CD4-positive, alpha-beta memory T cell (primary cell): ENCODE measurements around the gene CENPV. TPM values are rescaled to one million over a fixed set of nuclear protein-coding genes. Genes with fewer than 3 reads are reported as not detected.

ENCODE experiments used
- CTCF ChIA-PET: fragments of 350-600 bp; sonication (Branson Sonifier 250); formaldehyde crosslinking; loops from one replicate; lab custom pipeline; 2021; ENCODE audit warnings: inconsistent platforms; ENCODE audit not compliant: partially characterized antibody; lab: Charles Lee
- POLR2A ChIA-PET: fragments of 350-600 bp; sonication (Branson Sonifier 250); formaldehyde crosslinking; loops from one replicate; lab custom pipeline; 2021; ENCODE audit not compliant: partially characterized antibody; lab: Charles Lee
- DNase-seq, 5 donors: peaks; one replicate each; pipeline versions ENCODE4 v3.0.0 to v3.0.0-alpha.2; 2020 to 2022; ENCODE audit warnings: mixed read lengths in 1 of 5
- H3K27ac ChIP-seq: one replicate; pipeline ENCODE4 v1.7.0; 2013; ENCODE audit warnings: low read depth, low read length
- H3K27me3 ChIP-seq: 2 replicates; pipeline ENCODE4 v1.7.0; 2013; ENCODE audit warnings: mild to moderate bottlenecking, low read length, moderate library complexity; ENCODE audit not compliant: insufficient read depth
- H3K36me3 ChIP-seq: 2 replicates; pipeline ENCODE4 v1.7.0; 2013; ENCODE audit warnings: mild to moderate bottlenecking, low read length, moderate library complexity; ENCODE audit not compliant: insufficient read depth
- H3K4me1 ChIP-seq: 2 replicates; pipeline ENCODE4 v1.7.0; 2013; ENCODE audit warnings: mild to moderate bottlenecking, low read length, moderate library complexity; ENCODE audit not compliant: insufficient read depth
- H3K4me3 ChIP-seq, 2 donors: one replicate each; pipeline ENCODE4 v1.7.0; 2013; ENCODE audit warnings: low read length in 2 of 2, mild to moderate bottlenecking in 1 of 2
- H3K9me3 ChIP-seq, 2 donors: one replicate each; pipeline ENCODE4 v1.7.0; 2013; ENCODE audit warnings: low read length in 2 of 2, control low read depth in 1 of 2; ENCODE audit not compliant: control insufficient read depth in 1 of 2
- H3K27ac Mint-ChIP-seq, 7 donors: one replicate each; pipeline ENCODE4 v1.8.0; 2020 to 2021; ENCODE audit warnings: mixed read lengths in 7 of 7, mild to moderate bottlenecking in 6 of 7, inconsistent platforms in 3 of 7, moderate library complexity in 3 of 7
- H3K27me3 Mint-ChIP-seq, 2 donors: one replicate each; pipeline ENCODE4 v1.8.0; 2020 to 2021; ENCODE audit warnings: mixed read lengths in 2 of 2
- H3K36me3 Mint-ChIP-seq, 2 donors: one replicate each; pipeline ENCODE4 v1.8.0; 2020 to 2021; ENCODE audit warnings: mixed read lengths in 2 of 2, inconsistent platforms in 1 of 2, mild to moderate bottlenecking in 1 of 2
- H3K4me1 Mint-ChIP-seq, 4 donors: one replicate each; pipeline ENCODE4 v1.8.0; 2020 to 2021; ENCODE audit warnings: mixed read lengths in 4 of 4, mild to moderate bottlenecking in 1 of 4
- H3K4me3 Mint-ChIP-seq, 8 donors: one replicate each; pipeline ENCODE4 v1.8.0; 2020 to 2021; ENCODE audit warnings: mixed read lengths in 8 of 8, mild to moderate bottlenecking in 7 of 8, moderate library complexity in 6 of 8, inconsistent platforms in 3 of 8
- H3K9me3 Mint-ChIP-seq, 8 donors: one replicate each; pipeline ENCODE4 v1.8.0; 2020 to 2021; ENCODE audit warnings: mixed read lengths in 8 of 8, mild to moderate bottlenecking in 5 of 8, inconsistent platforms in 3 of 8, moderate library complexity in 1 of 8
- intact Hi-C: fragments of 100-400 bp; cut with micrococcal nuclease; formaldehyde crosslinking; loops from one replicate; pipeline ENCODE4 v1.15.1; 2023
- polyA plus RNA-seq, 2 donors: library from polyadenylated mRNA; unstranded; fragments of 300-500 nt; fragmentation: Illumina TruSeq; gene quantifications; one replicate each; pipeline ENCODE4 v1.2.3, GENCODE V29; 2021
- total RNA-seq, 2 experiments: library from RNA; stranded (reverse); gene quantifications; one replicate each; pipeline ENCODE4 v1.2.3, GENCODE V29; 2021

Gene CENPV
- total and polyA plus RNA-seq, 4 experiments from 2014 or later = 8.4 to 18.1 (median 10.0) TPM

DNA sequence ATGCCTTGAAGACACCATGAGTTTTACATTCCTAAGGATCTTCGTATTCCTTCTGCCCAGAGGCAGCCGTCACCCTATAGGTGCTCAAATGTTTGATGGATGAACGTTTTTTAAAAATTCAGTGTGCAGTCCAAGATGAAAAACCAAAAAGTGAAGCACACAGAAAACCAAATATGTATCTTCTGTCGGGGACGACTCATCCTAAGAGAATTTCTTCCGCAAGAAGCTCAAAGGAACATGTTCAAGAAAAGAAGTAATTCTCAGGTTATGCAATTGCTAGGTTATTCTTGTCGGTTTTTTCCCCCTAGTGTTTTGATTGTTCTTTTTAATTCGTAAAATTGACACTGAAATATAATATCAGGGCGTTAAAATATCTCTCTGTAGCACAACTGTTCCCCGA is 1.4 kb downstream of the CENPV start:
- H3K4me1 Mint-ChIP-seq = peaks cover 9 to 17% (median 15%) of the 10 kb centered on the region in 4 donors
- H3K36me3 Mint-ChIP-seq = peaks cover 0 to 6% of the 10 kb centered on the region in 2 donors
- ChIA-PET POLR2A (interaction anchor here (1.7 to 2.3 kb wide), 3 partner anchors 29 to 135 kb away, joined by 6 to 18 read pairs (median 14); partner anchors contain the start of genes PIGL and UBB), CTCF (interaction anchor here (1.0 to 5.2 kb wide), 7 partner anchors 11 to 184 kb away, joined by 3 to 44 read pairs (median 3); no protein-coding TSS in a partner anchor)
- H3K9me3 Mint-ChIP-seq = no peaks in the 10 kb centered on the region
- intact Hi-C loops = loop anchor here (2.0 to 5.0 kb wide), 3 partner anchors 65 to 135 kb away; partner anchors contain the start of gene PIGL
- no peaks in the 10 kb centered on the region for H3K9me3 ChIP-seq
- H3K27me3 ChIP-seq = no peaks in the 10 kb centered on the region
- no peaks in the 10 kb centered on the region for H3K36me3 ChIP-seq
- peak overlapping the region; percentile 91 to 97 (median 94) for H3K4me3 Mint-ChIP-seq
- peak overlapping the region in 5 of 7 donors; percentile 45 to 91 (median 79) for H3K27ac Mint-ChIP-seq
- peaks cover 12% of the 10 kb centered on the region for H3K4me1 ChIP-seq
- H3K27me3 Mint-ChIP-seq = no peaks in the 10 kb centered on the region
- no peak for DNase-seq
- peak overlapping the region; percentile 44 to 66 for H3K4me3 ChIP-seq
- H3K27ac ChIP-seq = no peak overlapping the region

GRCh38 chr17:16349431-16349830 is 3.8 kb downstream of the CENPV start:
- Histone ChIP-seq H3K4me3 (no peak overlapping the region), H3K36me3 (no peaks in the 10 kb centered on the region), H3K27ac (no peak overlapping the region), H3K27me3 (no peaks in the 10 kb centered on the region), H3K9me3 (no peaks in the 10 kb centered on the region), H3K4me1 (peaks cover 12% of the 10 kb centered on the region)
- Mint-ChIP-seq H3K4me1 (peaks cover 9 to 17% (median 15%) of the 10 kb centered on the region in 4 donors), H3K4me3 (no peak overlapping the region), H3K27me3 (no peaks in the 10 kb centered on the region), H3K36me3 (peaks cover 0 to 9% of the 10 kb centered on the region in 2 donors), H3K9me3 (no peaks in the 10 kb centered on the region), H3K27ac (peak overlapping the region in 2 of 7 donors; percentile 29 to 73)
- DNase-seq = no peak
- intact Hi-C loops = no loop called here
- CTCF ChIA-PET = interaction anchor here (1.5 to 5.2 kb wide), 3 partner anchors 13 to 104 kb away, joined by 3 to 44 read pairs (median 7); no protein-coding TSS in a partner anchor
- POLR2A ChIA-PET = interaction anchor here (0.7 kb wide), 1 partner anchor 897 kb away, joined by 3 read pairs; no protein-coding TSS in a partner anchor

- H3K27me3 Mint-ChIP-seq = no peaks in the 10 kb centered on the region
Observed at GRCh38 chr17:16348586-16348985, 4.7 kb downstream of the CENPV start.

GRCh38 chr17:16346721-16347271 is 6.5 kb downstream of the CENPV start:
- Mint-ChIP-seq H3K36me3 (peaks cover 8 to 19% of the 10 kb centered on the region in 2 donors), H3K4me1 (peaks cover under 1 to 2% (median 1%) of the 10 kb centered on the region in 4 donors), H3K27ac (peak overlapping the region in 1 of 7 donors; percentile 4), H3K4me3 (no peak overlapping the region), H3K27me3 (no peaks in the 10 kb centered on the region), H3K9me3 (no peaks in the 10 kb centered on the region)
- no peak for DNase-seq
- H3K9me3 ChIP-seq = no peaks in the 10 kb centered on the region
- no peak overlapping the region for H3K27ac ChIP-seq
- no peak overlapping the region for H3K4me3 ChIP-seq
- H3K4me1 ChIP-seq = peaks cover 3% of the 10 kb centered on the region
- intact Hi-C loops = no loop called here
- ChIA-PET POLR2A (no interaction called here), CTCF (interaction anchor here (3.0 kb wide), 1 partner anchor 17 kb away, joined by 8 read pairs; no protein-coding TSS in a partner anchor)
- H3K36me3 ChIP-seq = no peaks in the 10 kb centered on the region
- no peaks in the 10 kb centered on the region for H3K27me3 ChIP-seq

More at GRCh38 chr17:16348586-16348985, 4.7 kb downstream of the CENPV start:
- intact Hi-C loops = no loop called here
- H3K27me3 ChIP-seq = no peaks in the 10 kb centered on the region
- ChIA-PET POLR2A (no interaction called here), CTCF (interaction anchor here (1.2 to 3.0 kb wide), 3 partner anchors 15 to 105 kb away, joined by 3 to 8 read pairs (median 3); no protein-coding TSS in a partner anchor)
- no peak overlapping the region for H3K27ac ChIP-seq
- no peaks in the 10 kb centered on the region for H3K36me3 ChIP-seq
- H3K9me3 Mint-ChIP-seq = no peaks in the 10 kb centered on the region
- no peak overlapping the region for H3K27ac Mint-ChIP-seq
- peaks cover 0 to 15% of the 10 kb centered on the region in 2 donors for H3K36me3 Mint-ChIP-seq
- DNase-seq = no peak
- H3K4me3 Mint-ChIP-seq = no peak overlapping the region
- peaks cover 7 to 12% (median 10%) of the 10 kb centered on the region in 4 donors for H3K4me1 Mint-ChIP-seq
- H3K4me3 ChIP-seq = no peak overlapping the region
- H3K4me1 ChIP-seq = peaks cover 12% of the 10 kb centered on the region
- H3K9me3 ChIP-seq = no peaks in the 10 kb centered on the region

DNA sequence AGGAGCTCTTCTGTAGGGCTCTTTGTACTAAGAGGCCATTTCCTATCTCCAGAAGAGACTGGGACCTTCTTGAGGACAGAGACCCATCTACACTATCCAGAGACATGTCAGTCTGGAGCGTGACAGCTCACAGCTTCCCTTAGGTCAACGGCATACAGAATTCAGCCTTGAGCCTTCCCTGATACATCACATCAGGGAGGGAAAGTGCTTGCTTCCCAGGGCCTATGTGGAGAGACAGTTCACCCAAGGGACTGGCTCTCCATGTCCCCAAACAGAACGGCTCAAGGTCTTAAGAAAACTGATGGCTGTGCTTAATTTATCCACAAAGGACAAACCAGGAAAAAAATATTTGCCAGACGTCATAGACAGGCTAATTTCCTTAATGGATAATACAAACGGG is 7.7 kb downstream of the CENPV start:
- Mint-ChIP-seq H3K4me3 (no peak overlapping the region), H3K4me1 (no peaks in the 10 kb centered on the region), H3K27me3 (no peaks in the 10 kb centered on the region), H3K9me3 (no peaks in the 10 kb centered on the region), H3K27ac (no peak overlapping the region), H3K36me3 (peaks cover 8 to 19% of the 10 kb centered on the region in 2 donors)
- POLR2A ChIA-PET = no interaction called here
- CTCF ChIA-PET = interaction anchor here (3.0 kb wide), 1 partner anchor 18 kb away, joined by 8 read pairs; no protein-coding TSS in a partner anchor
- intact Hi-C loops = no loop called here
- Histone ChIP-seq H3K36me3 (no peaks in the 10 kb centered on the region), H3K9me3 (no peaks in the 10 kb centered on the region), H3K4me3 (no peak overlapping the region), H3K4me1 (no peaks in the 10 kb centered on the region), H3K27me3 (no peaks in the 10 kb centered on the region), H3K27ac (no peak overlapping the region)
- DNase-seq = no peak

- Mint-ChIP-seq H3K27ac (no peak overlapping the region), H3K36me3 (peaks cover 11 to 13% of the 10 kb centered on the region in 2 donors), H3K9me3 (no peaks in the 10 kb centered on the region), H3K27me3 (no peaks in the 10 kb centered on the region), H3K4me3 (no peak overlapping the region), H3K4me1 (no peaks in the 10 kb centered on the region)
- Histone ChIP-seq H3K4me1 (no peaks in the 10 kb centered on the region), H3K27ac (no peak overlapping the region), H3K9me3 (no peaks in the 10 kb centered on the region), H3K27me3 (no peaks in the 10 kb centered on the region), H3K4me3 (no peak overlapping the region), H3K36me3 (no peaks in the 10 kb centered on the region)
- intact Hi-C loops = no loop called here
- ChIA-PET POLR2A (interaction anchor here (0.9 kb wide), 1 partner anchor 37 kb away, joined by 3 read pairs; the partner anchor contains the start of gene UBB), CTCF (interaction anchor here (1.8 to 3.4 kb wide), 2 partner anchors 10 to 20 kb away, joined by 7 to 11 read pairs; partner anchors contain the start of gene CENPV)
- no peak for DNase-seq
Observed at GRCh38 chr17:16343569-16343968, 9.7 kb downstream of the CENPV start.

DNA sequence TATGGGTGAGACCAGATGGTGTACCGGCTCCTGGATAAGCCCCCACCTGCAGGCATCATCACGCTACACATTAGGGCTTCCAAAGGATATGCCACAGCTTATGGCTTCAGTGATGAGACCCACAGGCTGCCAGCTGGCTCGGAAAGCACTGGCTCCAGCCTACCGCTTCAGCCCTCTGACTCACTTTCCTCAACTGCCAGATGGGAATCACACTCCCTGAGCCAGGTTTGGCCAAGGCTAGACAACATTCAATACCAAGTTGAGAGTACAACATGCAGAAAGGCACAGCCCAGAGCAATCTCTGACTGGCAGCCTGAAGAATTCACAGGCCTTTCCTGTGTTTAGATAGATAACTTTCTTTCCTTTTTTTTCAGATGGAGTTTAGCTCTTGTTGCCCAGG is 10.3 kb downstream of the CENPV start:
- H3K27ac ChIP-seq = no peak overlapping the region
- Mint-ChIP-seq H3K36me3 (peaks cover 11 to 13% of the 10 kb centered on the region in 2 donors), H3K4me3 (no peak overlapping the region), H3K27me3 (no peaks in the 10 kb centered on the region), H3K9me3 (no peaks in the 10 kb centered on the region), H3K4me1 (no peaks in the 10 kb centered on the region), H3K27ac (no peak overlapping the region)
- H3K36me3 ChIP-seq = no peaks in the 10 kb centered on the region
- DNase-seq = no peak
- POLR2A ChIA-PET = no interaction called here
- H3K9me3 ChIP-seq = no peaks in the 10 kb centered on the region
- CTCF ChIA-PET = interaction anchor here (1.8 to 3.4 kb wide), 3 partner anchors 11 to 21 kb away, joined by 7 to 12 read pairs (median 11); partner anchors contain the start of gene CENPV
- no peak overlapping the region for H3K4me3 ChIP-seq
- no peaks in the 10 kb centered on the region for H3K27me3 ChIP-seq
- intact Hi-C loops = no loop called here
- no peaks in the 10 kb centered on the region for H3K4me1 ChIP-seq
